Kidney (tissue), 14 donors: ENCODE measurements around the gene TM4SF18. TPM values are rescaled to one million over a fixed set of nuclear protein-coding genes. Genes with fewer than 3 reads are reported as not detected.

Experiments
- DNase-seq, 5 donors: peaks; one replicate each; pipeline ENCODE4 v3.0.0-alpha.2; 2013 to 2020
- FAIRE-seq: peaks from 2 replicates; lab custom pipeline; 2012; peaks lifted over from hg19 to GRCh38; lab: Jason Lieb, UNC
- H3K27ac ChIP-seq, 2 donors: one replicate each; pipeline ENCODE4 v1.7.0; 2013; ENCODE audit warnings: low read depth in 2 of 2, low read length in 2 of 2, inconsistent platforms in 1 of 2
- H3K27me3 ChIP-seq: one replicate; pipeline ENCODE4 v1.7.1; 2013; ENCODE audit warnings: low read length, inconsistent platforms; ENCODE audit not compliant: control insufficient read depth, insufficient read depth
- H3K36me3 ChIP-seq, 3 donors: one replicate each; pipeline versions ENCODE4 v1.7.0 to v1.7.1; 2013; ENCODE audit warnings: low read length in 3 of 3, control low read depth in 1 of 3, inconsistent platforms in 1 of 3; ENCODE audit not compliant: insufficient read depth in 3 of 3, control insufficient read depth in 2 of 3
- H3K4me1 ChIP-seq, 3 donors: one replicate each; pipeline versions ENCODE4 v1.7.0 to v1.7.1; 2013; ENCODE audit warnings: low read length in 3 of 3, inconsistent platforms in 1 of 3, low read depth in 1 of 3; ENCODE audit not compliant: control insufficient read depth in 2 of 3, insufficient read depth in 2 of 3
- H3K4me3 ChIP-seq, 3 donors: one replicate each; pipeline versions ENCODE4 v1.7.0 to v1.8.1; 2013; ENCODE audit warnings: low read length in 3 of 3, control low read depth in 1 of 3, inconsistent platforms in 1 of 3
- H3K9ac ChIP-seq, 3 donors: one replicate each; pipeline versions ENCODE4 v1.7.0 to v1.7.1; 2013; ENCODE audit warnings: low read length in 3 of 3, control low read depth in 1 of 3, inconsistent platforms in 1 of 3
- H3K9me3 ChIP-seq, 3 donors: one replicate each; pipeline versions ENCODE4 v1.7.0 to v1.7.1; 2013; ENCODE audit warnings: low read length in 3 of 3, control low read depth in 1 of 3, inconsistent platforms in 1 of 3; ENCODE audit not compliant: control insufficient read depth in 2 of 3, insufficient read depth in 1 of 3
- intact Hi-C: fragments of 100-400 bp; cut with DNase I; formaldehyde crosslinking; loops from one replicate; pipeline ENCODE4 v1.11.1; 2022
- polyA plus RNA-seq: library from polyadenylated mRNA; stranded (reverse); fragments of 350-450 nt; fragmentation: Illumina TruSeq; extraction: RNeasy Lipid Tissue Mini Kit (QIAGEN cat#74804); gene quantifications from one replicate; pipeline ENCODE4 v1.2.3, GENCODE V29; 2014; ENCODE audit warnings: low read depth, low replicate concordance; ENCODE audit not compliant: insufficient read depth
- total RNA-seq: library from RNA; stranded (reverse); fragmentation: NEBNext Ultra II Directional; extraction: Animal tissue kit (Norgen Biotek cat#: 25700); gene quantifications from one replicate; pipeline ENCODE4 v1.2.1, GENCODE V29; 2021
- TF ChIP-seq, protein P1 (sequence below): IDR thresholded peaks from 3 replicates; pipeline ENCODE4 v1.5.1; 2012; ENCODE audit warnings: mild to moderate bottlenecking, moderate library complexity, borderline replicate concordance; ENCODE audit not compliant: insufficient read depth; ENCODE audit errors: extremely low read depth
- donor health status: control.
- donor health status: control.
- donor health status: control.
- donor health status: control.
- donor health status: control.
- donor health status: DM: yes; HTN: yes; CAD: no.
- donor health status: Normal renal cell carcinoma (clear cell type).

TM4SF18 gene
- total and polyA plus RNA-seq, 2 donors from 2014 or later = 14.2 to 19.7 TPM

DNA sequence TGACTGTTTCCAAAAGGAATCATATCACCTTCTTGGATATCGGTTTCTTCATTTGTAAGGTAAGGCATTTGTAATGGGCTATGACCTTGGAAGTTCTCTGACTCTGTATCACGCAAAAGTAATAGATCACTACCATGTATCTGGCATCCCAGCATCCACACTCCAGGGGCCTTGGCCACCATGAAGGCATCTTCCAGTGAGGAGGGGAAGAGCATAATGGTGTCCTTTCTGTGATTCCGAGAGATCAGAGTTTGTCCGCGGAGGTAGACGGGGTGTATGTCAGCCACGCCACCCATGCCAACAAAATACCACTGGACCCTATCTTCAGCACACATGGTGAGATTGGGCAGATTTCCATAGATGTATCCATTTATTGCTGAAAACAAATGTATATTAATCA is 63.7 kb downstream of the TM4SF18 start:
- Histone ChIP-seq H3K9me3 (no peaks in the 10 kb centered on the region), H3K36me3 (no peaks in the 10 kb centered on the region), H3K4me1 (no peaks in the 10 kb centered on the region), H3K27ac (no peak overlapping the region), H3K4me3 (no peak overlapping the region), H3K27me3 (no peaks in the 10 kb centered on the region), H3K9ac (no peak overlapping the region)
- FAIRE-seq (no peak), DNase-seq (no peak)
- TF ChIP-seq, protein P1, sequence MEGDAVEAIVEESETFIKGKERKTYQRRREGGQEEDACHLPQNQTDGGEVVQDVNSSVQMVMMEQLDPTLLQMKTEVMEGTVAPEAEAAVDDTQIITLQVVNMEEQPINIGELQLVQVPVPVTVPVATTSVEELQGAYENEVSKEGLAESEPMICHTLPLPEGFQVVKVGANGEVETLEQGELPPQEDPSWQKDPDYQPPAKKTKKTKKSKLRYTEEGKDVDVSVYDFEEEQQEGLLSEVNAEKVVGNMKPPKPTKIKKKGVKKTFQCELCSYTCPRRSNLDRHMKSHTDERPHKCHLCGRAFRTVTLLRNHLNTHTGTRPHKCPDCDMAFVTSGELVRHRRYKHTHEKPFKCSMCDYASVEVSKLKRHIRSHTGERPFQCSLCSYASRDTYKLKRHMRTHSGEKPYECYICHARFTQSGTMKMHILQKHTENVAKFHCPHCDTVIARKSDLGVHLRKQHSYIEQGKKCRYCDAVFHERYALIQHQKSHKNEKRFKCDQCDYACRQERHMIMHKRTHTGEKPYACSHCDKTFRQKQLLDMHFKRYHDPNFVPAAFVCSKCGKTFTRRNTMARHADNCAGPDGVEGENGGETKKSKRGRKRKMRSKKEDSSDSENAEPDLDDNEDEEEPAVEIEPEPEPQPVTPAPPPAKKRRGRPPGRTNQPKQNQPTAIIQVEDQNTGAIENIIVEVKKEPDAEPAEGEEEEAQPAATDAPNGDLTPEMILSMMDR = no peak
- intact Hi-C loops = loop anchor here (10.0 kb wide), 1 partner anchor 315 kb away; no protein-coding TSS in a partner anchor

Other genes starting within 250 kb of the TM4SF18 start
- gene HLTF, start 247.1 kb downstream of the TM4SF18 start, total RNA-seq = 30.2 TPM
- 10.3 TPM for gene HLTF, start 247.1 kb downstream of the TM4SF18 start, polyA plus RNA-seq
- 29.4 TPM for gene HPS3, start 204.0 kb downstream of the TM4SF18 start, total RNA-seq
- gene HPS3, start 204.0 kb downstream of the TM4SF18 start, polyA plus RNA-seq = 16.9 TPM
- gene CP, start 111.8 kb downstream of the TM4SF18 start, total RNA-seq = 72.1 TPM
- 5.3 TPM for gene CP, start 111.8 kb downstream of the TM4SF18 start, polyA plus RNA-seq
- gene TM4SF1, start 44.0 kb upstream of the TM4SF18 start, total RNA-seq = 173 TPM
- 101 TPM for gene TM4SF1, start 44.0 kb upstream of the TM4SF18 start, polyA plus RNA-seq
- 0.94 TPM for gene TM4SF4, start 141.1 kb upstream of the TM4SF18 start, total RNA-seq
- 0.92 TPM for gene TM4SF4, start 141.1 kb upstream of the TM4SF18 start, polyA plus RNA-seq